Heart left ventricle (tissue), 16 donors: ENCODE data around the gene RNF34. TPM values are rescaled to one million over a fixed set of nuclear protein-coding genes. Genes with fewer than 3 reads are reported as not detected.

Experiments
- ATAC-seq, 4 donors: fragments of 200-7000 bp; cut with Tn5 transposase; one replicate each; pipeline ENCODE4 v1.9.1; 2020 to 2022; ENCODE audit warnings: moderate library complexity in 4 of 4, mild to moderate bottlenecking in 3 of 4, moderate number of reproducible peaks in 1 of 4
- DNase-seq, 5 donors: peaks; one replicate each; pipeline ENCODE4 v3.0.0-alpha.2; 2020
- H3K27ac ChIP-seq, 12 donors: fragments of 200-600 bp; sonication (generic) in 4 of 12; one replicate each; pipeline versions ENCODE4 v1.5.0 to v1.8.0; 2016 to 2022; ENCODE audit warnings: mild to moderate bottlenecking in 2 of 12
- H3K27me3 ChIP-seq, 9 donors: fragments of 200-600 bp; sonication (generic) in 2 of 9; one replicate each; pipeline versions ENCODE4 v1.5.1 to v1.8.0; 2016 to 2022; ENCODE audit warnings: mild to moderate bottlenecking in 3 of 9
- H3K36me3 ChIP-seq, 9 donors: fragments of 200-600 bp; sonication (generic) in 2 of 9; one replicate each; pipeline versions ENCODE4 v1.5.0 to v1.8.0; 2018 to 2022; ENCODE audit warnings: mild to moderate bottlenecking in 2 of 9
- H3K4me1 ChIP-seq, 12 donors: fragments of 200-600 bp; sonication (generic) in 4 of 12; one replicate each; pipeline versions ENCODE4 v1.5.0 to v1.8.0; 2016 to 2022; ENCODE audit warnings: mild to moderate bottlenecking in 3 of 12
- H3K4me3 ChIP-seq, 12 donors: fragments of 200-600 bp; sonication (generic) in 4 of 12; one replicate each; pipeline versions ENCODE4 v1.5.0 to v1.8.0; 2017 to 2022; ENCODE audit warnings: mild to moderate bottlenecking in 9 of 12, moderate library complexity in 4 of 12
- H3K9me3 ChIP-seq, 12 donors: fragments of 200-600 bp; sonication (generic) in 4 of 12; one replicate each; pipeline versions ENCODE4 v1.5.0 to v1.8.0; 2016 to 2022; ENCODE audit warnings: mild to moderate bottlenecking in 1 of 12
- CTCF ChIP-seq, 12 donors: fragments of 200-600 bp; sonication (generic) in 4 of 12; IDR thresholded peaks; one replicate each; pipeline versions ENCODE4 v1.5.0 to v1.8.0; 2018 to 2022; ENCODE audit warnings: antibody characterized with exemption in 12 of 12, mild to moderate bottlenecking in 5 of 12
- POLR2A ChIP-seq, 2 donors: fragments of 450-650 bp; IDR thresholded peaks; one replicate each; pipeline ENCODE4 v1.6.1; 2017; ENCODE audit warnings: antibody characterized with exemption in 2 of 2, mild to moderate bottlenecking in 2 of 2, moderate library complexity in 2 of 2
- WGBS, 4 donors: extraction: QIAGEN DNeasy Blood & Tissue Kit in 2 of 4; methylation state at CpG; one replicate each; pipeline versions ENCODE4 v1.1.5 to v1.1.7; 2013 to 2018; 5-methylcytosine and 5-hydroxymethylcytosine counted together
- intact Hi-C, 10 donors: fragments of 100-400 bp; cut with DNase I; formaldehyde crosslinking; loops; one replicate each; pipeline versions ENCODE4 v1.11.1 to v1.14.2; 2022
- polyA plus RNA-seq, 2 donors: library from polyadenylated mRNA; stranded (reverse); fragments of 200-250 nt; gene quantifications; one replicate each; pipeline ENCODE4 v1.2.3, GENCODE V29; 2013
- total RNA-seq, 9 donors: library from RNA; depleted of rRNA in 2 of 9; stranded (reverse); fragments of >200 nt in 2 of 9; fragmentation: NEBNext Ultra II Directional in 3 of 9; extraction: Animal tissue kit (Norgen Biotek cat#: 25700) in 3 of 9; gene quantifications; one replicate each; pipeline versions ENCODE4 v1.1.0 to v1.2.4, GENCODE V29; 2016 to 2023
- donor health status: ischemic (EF 13 %, LVEDD 7.1; RV severe dilation, severe dysfunction).
- donor health status: healthy with polysubstance abuse.
- donor health status: DM: no; HTN: yes; CAD: no.
- donor health status: DM: no; HTN: no; CAD: no.
- donor health status: ischemic (EF 25% LVEDD 6.9; RV normal size, moderate dysfunction).
- donor health status: ischemic (EF 25% LVEDD 5.7; RV mildly dilated, moderate dysfunction).
- donor health status: healthy.
- donor health status: DM: yes; HTN: yes; CAD: no.
- donor health status: ischemic (EF 35%, LVEDD 5.7; RV mildly dilated, moderate dysfunction).
- donor health status: nonischemic (EF 11% LVEDD 7.7; RV severe dilation, severe dysfunction).
- donor health status: DM: yes; HTN: yes; CAD: no.
- donor health status: PGD.
- donor health status: ischemic (EF 29% LVEDD 5.4; RV normal size, mild dysfunction).
- donor health status: nonischemic (EF 23%, LVEDD 6.1; RV moderate dilation, normal function).

The RNF34 gene
- total and polyA plus RNA-seq, 11 donors, result 19.3 to 31.5 (median 25.7) TPM

DNA sequence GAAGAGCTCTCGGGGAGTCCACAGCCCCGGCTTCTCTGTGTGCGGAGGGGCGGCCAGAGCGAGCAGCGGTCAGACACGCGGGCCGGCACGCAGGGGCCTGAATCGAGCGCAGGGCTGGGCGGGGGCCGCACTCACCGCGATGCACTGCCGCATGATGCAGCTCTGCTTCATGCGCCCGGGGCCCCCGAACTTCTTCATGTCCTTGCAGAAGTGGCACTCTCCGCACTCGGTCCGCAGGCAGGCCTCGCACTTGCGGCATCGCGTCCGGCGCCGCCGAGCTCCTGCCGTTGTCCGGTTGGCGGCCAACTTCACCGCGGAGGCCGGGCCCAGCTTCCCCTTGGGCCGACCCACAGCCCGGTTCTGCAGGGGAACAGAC is 53.1 kb downstream of the RNF34 start:
- H3K27me3 ChIP-seq, result no peaks in the 10 kb centered on the region
- peak overlapping the region in 1 of 12 donors; percentile 89 for H3K27ac ChIP-seq
- H3K4me3 ChIP-seq, result no peak overlapping the region
- TF ChIP-seq CTCF (IDR thresholded peaks at IDR 0.05), result no peak
- TF ChIP-seq POLR2A (IDR thresholded peaks at IDR 0.05), result no peak
- H3K36me3 ChIP-seq, result peaks cover 0 to 11% (median 0%) of the 10 kb centered on the region in 9 donors
- ATAC-seq (no peak), DNase-seq (no peak)
- WGBS, 4 donors, result 94 to 99% (median 95%) methylated on average over 29 to 39 of the region's 39 CpGs
- intact Hi-C loops, result no loop called here
- H3K9me3 ChIP-seq, result no peaks in the 10 kb centered on the region
- H3K4me1 ChIP-seq, result peaks cover 0 to 47% (median 3%) of the 10 kb centered on the region in 12 donors

DNA sequence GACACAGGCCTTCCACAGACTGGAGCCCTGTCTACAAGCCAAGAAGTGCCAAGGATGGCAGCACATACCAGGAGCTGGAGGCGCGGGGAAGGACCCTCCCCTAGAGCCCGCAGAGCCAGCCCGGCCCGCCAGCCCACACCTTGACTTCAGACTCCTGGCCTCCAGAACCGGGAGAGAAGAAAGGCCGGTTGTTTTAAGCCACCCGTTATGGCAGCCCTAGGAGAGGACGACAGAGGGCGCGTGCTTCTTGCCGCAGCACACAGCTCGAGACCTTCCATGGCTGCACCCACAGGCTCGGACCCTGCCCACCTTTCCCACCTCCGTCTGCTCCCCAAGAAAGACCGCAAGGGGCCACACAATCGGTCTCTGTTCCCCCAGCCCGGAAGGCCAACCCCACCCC is 53.7 kb downstream of the RNF34 start:
- H3K9me3 ChIP-seq, result no peaks in the 10 kb centered on the region
- H3K4me1 ChIP-seq, result peaks cover 0 to 47% (median 3%) of the 10 kb centered on the region in 12 donors
- DNase-seq (no peak), ATAC-seq (no peak)
- 88 to 94% (median 89%) methylated on average over 18 of the region's 18 CpGs for WGBS, 4 donors
- intact Hi-C loops, result no loop called here
- TF ChIP-seq POLR2A (IDR thresholded peaks at IDR 0.05) (no peak), CTCF (IDR thresholded peaks at IDR 0.05) (no peak)
- H3K4me3 ChIP-seq, result no peak overlapping the region
- H3K27ac ChIP-seq, result no peak overlapping the region
- H3K27me3 ChIP-seq, result no peaks in the 10 kb centered on the region
- peaks cover 0 to 11% (median 0%) of the 10 kb centered on the region in 9 donors for H3K36me3 ChIP-seq

- peaks cover 0 to 11% (median 0%) of the 10 kb centered on the region in 9 donors for H3K36me3 ChIP-seq
- ATAC-seq, result no peak
- WGBS, 4 donors, result 86 to 90% (median 88%) methylated on average over 6 of the region's 6 CpGs
- no peaks in the 10 kb centered on the region for H3K27me3 ChIP-seq
- no peak overlapping the region for H3K27ac ChIP-seq
- TF ChIP-seq CTCF (IDR thresholded peaks at IDR 0.05) (no peak), POLR2A (IDR thresholded peaks at IDR 0.05) (no peak)
- intact Hi-C loops, result no loop called here
- H3K9me3 ChIP-seq, result no peaks in the 10 kb centered on the region
- DNase-seq, result no peak
- H3K4me1 ChIP-seq, result peaks cover 0 to 36% (median 2%) of the 10 kb centered on the region in 12 donors
- H3K4me3 ChIP-seq, result no peak overlapping the region
Observed at GRCh38 chr12:121454921-121455320, 55.0 kb downstream of the RNF34 start.

DNA sequence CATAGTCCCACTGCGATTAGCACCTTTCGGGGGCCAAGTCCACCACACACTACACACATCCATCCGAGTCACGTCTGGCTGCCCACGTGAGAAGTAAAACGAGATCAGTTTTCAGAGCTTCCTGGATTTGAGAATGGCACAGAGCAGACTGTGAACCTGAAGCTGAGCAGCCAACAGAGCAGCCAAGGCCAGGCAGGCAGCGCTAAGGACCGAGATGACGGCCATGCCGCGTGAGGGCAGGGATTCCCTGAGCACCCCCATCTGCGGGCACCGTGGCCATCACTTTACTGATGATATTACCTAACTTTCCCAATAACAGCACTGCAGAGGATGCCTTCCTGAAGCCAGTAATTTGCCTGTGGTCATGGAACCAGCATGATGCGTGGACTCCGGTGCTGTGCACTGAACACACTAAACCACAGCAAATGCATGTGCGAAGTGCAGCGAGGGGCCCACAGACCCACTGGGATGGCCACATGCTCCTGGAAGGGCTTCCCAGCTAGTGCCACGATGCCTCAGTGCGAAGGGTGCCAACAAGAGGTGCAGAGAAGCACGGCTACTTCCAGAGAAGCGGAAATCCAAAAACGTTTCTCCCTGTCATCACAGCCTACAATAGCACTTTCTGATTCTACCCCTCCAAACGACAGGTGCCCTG is 56.0 kb downstream of the RNF34 start:
- H3K36me3 ChIP-seq, result peaks cover 0 to 11% (median 0%) of the 10 kb centered on the region in 9 donors
- peaks cover 0 to 33% (median 2%) of the 10 kb centered on the region in 12 donors for H3K4me1 ChIP-seq
- ATAC-seq (no peak), DNase-seq (no peak)
- WGBS, 4 donors, result 90 to 96% (median 92%) methylated on average over 19 to 23 of the region's 23 CpGs
- H3K27ac ChIP-seq, result no peak overlapping the region
- H3K27me3 ChIP-seq, result no peaks in the 10 kb centered on the region
- TF ChIP-seq CTCF (IDR thresholded peaks at IDR 0.05), result no peak
- no peak for TF ChIP-seq POLR2A (IDR thresholded peaks at IDR 0.05)
- no peaks in the 10 kb centered on the region for H3K9me3 ChIP-seq
- no peak overlapping the region for H3K4me3 ChIP-seq
- intact Hi-C loops, result no loop called here
